ENCODE data around the gene PSD4.

GRCh38 chr2:113209646-113210171 is 35.9 kb downstream of the PSD4 start:
- TF ChIP-seq CTCF (conservative IDR thresholded peaks at IDR 0.05; ENCODE audit: low read length): no peak
- TF ChIP-seq EZH2phosphoT487 (IDR thresholded peaks at IDR 0.05; ENCODE audit: borderline replicate concordance): no peak

Measured in Loucy (cell line).